GM19239 (cell line): ENCODE measurements around the gene OMP.
A peak's percentile ranks its signal among the peaks of the same experiment; 100 is the strongest.

ENCODE experiments used
- DNase-seq: peaks from one replicate; pipeline ENCODE4 v3.0.0; 2011; ENCODE audit warnings: low spot score; ENCODE audit not compliant: insufficient read length
- FAIRE-seq: peaks from 2 replicates; lab custom pipeline; 2011; peaks lifted over from hg19 to GRCh38; lab: Jason Lieb, UNC

Gene OMP

GRCh38 chr11:77068457-77069335 lies 33.9 kb upstream of the OMP start:
- FAIRE-seq = no peak
- DNase-seq = no peak

GRCh38 chr11:77069336-77069968 lies 33.2 kb upstream of the OMP start:
- DNase-seq (no peak), FAIRE-seq (no peak)

DNA sequence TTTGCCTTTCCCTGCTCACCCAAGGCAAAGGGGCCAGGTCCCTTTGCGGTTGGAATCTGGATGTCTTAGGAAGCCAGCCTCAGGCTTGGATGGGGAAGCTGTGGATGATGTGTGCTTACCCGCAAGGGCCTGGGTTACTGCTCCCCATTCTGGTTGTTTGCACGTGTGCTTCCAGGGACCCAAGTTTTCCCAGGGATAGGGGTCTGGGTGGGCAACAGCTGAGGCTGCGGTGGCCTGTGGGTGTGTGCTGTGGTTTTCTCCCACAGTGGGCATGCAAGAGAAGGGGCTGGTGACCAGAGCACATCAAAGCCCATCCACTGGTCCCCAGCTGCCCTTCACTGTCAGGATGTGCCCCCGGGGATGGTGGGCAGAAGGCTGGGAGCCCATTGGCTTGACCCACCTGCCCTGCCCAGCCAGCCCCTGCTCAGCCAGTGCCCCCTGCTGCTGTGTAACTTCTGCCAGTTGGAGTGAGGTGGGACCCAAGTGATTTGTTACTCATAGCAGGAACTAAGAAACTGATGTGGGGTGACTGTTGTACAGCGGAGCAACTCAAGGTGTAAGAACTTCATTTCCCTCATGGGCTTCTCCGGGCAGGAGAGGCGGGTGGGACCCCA lies 32.6 kb upstream of the OMP start:
- no peak for FAIRE-seq
- DNase-seq = no peak

GRCh38 chr11:77071077-77071476 lies 31.6 kb upstream of the OMP start:
- FAIRE-seq (no peak), DNase-seq (no peak)

- DNase-seq = no peak
- FAIRE-seq = no peak
Observed at GRCh38 chr11:77071671-77072605, 30.7 kb upstream of the OMP start.

GRCh38 chr11:77072851-77073327 lies 29.8 kb upstream of the OMP start:
- DNase-seq (no peak), FAIRE-seq (no peak)

DNA sequence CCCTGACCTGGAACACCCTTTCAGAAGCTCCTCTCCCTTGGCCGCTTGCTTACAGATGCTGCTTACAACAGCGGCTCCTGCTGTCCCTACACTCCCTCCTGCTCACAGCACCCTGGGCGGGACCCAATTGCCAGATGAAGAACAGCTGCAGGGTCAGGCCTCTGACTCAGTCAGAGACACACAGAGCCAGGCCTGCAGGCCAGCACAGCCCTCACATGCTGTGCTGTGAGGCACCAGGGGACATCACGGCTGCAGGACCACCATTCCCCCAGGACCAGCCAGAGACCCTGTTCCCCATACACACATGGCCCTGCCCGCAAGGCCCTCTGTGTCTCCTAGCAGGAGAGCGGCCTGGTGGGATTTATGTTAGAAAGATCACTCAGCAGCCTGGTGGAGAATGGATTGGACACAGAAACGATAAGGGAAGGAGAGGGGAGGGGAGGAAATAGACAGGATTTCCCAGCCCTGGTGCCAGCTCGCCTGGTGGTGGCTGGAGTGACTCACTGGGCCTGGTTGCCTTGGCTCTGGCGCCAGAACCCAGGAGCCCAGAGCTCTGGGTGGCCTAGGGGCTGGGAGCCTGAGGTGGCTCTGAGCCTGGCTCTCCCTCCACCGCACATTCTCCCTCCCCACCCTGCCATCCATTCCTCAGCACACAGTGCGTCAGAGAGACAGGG lies 29.2 kb upstream of the OMP start:
- no peak for DNase-seq

GRCh38 chr11:77074205-77074604 lies 28.4 kb upstream of the OMP start:
- FAIRE-seq (no peak), DNase-seq (no peak)

More for the DNA sequence above, 29.2 kb upstream of the OMP start:
- FAIRE-seq = no peak

GRCh38 chr11:77074626-77075221 lies 27.9 kb upstream of the OMP start:
- DNase-seq (no peak), FAIRE-seq (no peak)

DNA sequence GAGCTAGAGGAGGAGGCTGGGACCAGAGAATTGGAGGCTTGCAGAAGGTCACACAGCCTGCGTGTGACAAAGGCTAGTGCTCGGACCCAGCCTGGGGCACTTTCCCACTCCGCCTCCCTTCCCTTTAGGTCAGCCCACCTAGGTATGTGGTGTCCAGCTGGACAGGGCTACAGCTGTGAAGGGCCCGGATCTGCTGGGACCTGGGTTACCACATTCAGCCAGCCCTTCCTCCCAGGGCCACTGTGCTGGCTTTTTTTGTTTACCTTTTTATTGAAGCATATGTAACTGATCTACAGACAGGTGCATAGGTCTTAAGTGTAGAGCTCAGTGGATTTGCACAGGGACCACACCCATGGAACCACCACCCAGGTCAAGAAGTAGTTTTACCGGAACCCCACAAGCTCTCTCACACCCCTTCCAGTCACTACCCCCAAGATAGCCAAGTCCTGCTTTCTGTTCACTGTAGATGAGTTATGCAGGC lies 27.2 kb upstream of the OMP start:
- no peak for FAIRE-seq
- DNase-seq = no peak

- FAIRE-seq (peak; percentile 52), DNase-seq (no peak)
Observed at GRCh38 chr11:77079666-77080065, 23.0 kb upstream of the OMP start.

- DNase-seq (no peak), FAIRE-seq (no peak)
Observed at GRCh38 chr11:77080643-77081210, 21.9 kb upstream of the OMP start.

- FAIRE-seq (no peak), DNase-seq (no peak)
Observed at GRCh38 chr11:77081381-77081851, 21.2 kb upstream of the OMP start.

- no peak for FAIRE-seq
Observed at GRCh38 chr11:77081976-77082836, 20.4 kb upstream of the OMP start.

GRCh38 chr11:77082838-77083565 lies 19.6 kb upstream of the OMP start:
- peak; percentile 63 for DNase-seq
- FAIRE-seq = peak; percentile 80

More at GRCh38 chr11:77081976-77082836, 20.4 kb upstream of the OMP start:
- DNase-seq = no peak

GRCh38 chr11:77083566-77084245 lies 18.9 kb upstream of the OMP start:
- no peak for DNase-seq

More at GRCh38 chr11:77083566-77084245, 18.9 kb upstream of the OMP start:
- no peak for FAIRE-seq
